Keratinocyte (primary cell): Measurements from ENCODE around the gene NT5C.

Source experiments
- EZH2 ChIP-seq: IDR thresholded peaks from one replicate; pipeline ENCODE4 v1.6.1; 2012; ENCODE audit warnings: inconsistent platforms, mild to moderate bottlenecking, low read length, moderate library complexity
- TF ChIP-seq, protein P1 (sequence below), 3 experiments: IDR thresholded peaks in 1 of 3; conservative IDR thresholded peaks in 1 of 3; optimal IDR thresholded peaks in 1 of 3; 2 replicates in 2 of 3; 3 replicates in 1 of 3; pipeline versions ENCODE3 to v1.5.1; 2011; ENCODE audit warnings: low read length in 3 of 3, mild to moderate bottlenecking in 3 of 3, moderate library complexity in 2 of 3, control low read depth in 1 of 3, inconsistent platforms in 1 of 3; ENCODE audit not compliant: insufficient read depth in 2 of 3; ENCODE audit errors: extremely low read depth in 1 of 3

DNA sequence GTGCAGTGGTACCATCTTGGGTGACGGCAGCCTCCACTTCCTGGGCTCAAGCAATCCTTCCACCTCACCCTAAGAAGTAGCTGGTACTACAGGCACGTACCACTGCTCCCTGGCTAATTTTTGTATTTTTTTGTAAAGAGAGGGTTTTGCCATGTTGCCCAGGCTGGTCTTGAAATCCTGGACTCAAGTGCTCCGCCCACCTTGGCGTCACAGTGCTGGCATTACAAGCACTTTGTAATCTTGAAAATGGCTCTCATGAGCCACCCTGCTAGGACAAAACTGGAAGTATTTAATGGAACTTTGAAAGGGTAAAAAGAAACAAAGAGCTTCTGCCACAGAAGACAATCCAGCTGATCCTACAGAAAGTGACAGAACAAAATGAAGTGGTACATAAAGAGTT lies 42.0 kb upstream of the NT5C start:
- TF ChIP-seq, protein P1, sequence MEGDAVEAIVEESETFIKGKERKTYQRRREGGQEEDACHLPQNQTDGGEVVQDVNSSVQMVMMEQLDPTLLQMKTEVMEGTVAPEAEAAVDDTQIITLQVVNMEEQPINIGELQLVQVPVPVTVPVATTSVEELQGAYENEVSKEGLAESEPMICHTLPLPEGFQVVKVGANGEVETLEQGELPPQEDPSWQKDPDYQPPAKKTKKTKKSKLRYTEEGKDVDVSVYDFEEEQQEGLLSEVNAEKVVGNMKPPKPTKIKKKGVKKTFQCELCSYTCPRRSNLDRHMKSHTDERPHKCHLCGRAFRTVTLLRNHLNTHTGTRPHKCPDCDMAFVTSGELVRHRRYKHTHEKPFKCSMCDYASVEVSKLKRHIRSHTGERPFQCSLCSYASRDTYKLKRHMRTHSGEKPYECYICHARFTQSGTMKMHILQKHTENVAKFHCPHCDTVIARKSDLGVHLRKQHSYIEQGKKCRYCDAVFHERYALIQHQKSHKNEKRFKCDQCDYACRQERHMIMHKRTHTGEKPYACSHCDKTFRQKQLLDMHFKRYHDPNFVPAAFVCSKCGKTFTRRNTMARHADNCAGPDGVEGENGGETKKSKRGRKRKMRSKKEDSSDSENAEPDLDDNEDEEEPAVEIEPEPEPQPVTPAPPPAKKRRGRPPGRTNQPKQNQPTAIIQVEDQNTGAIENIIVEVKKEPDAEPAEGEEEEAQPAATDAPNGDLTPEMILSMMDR (optimal IDR thresholded peaks at IDR 0.05 in 1 of 3, IDR thresholded peaks at IDR 0.05 in 1 of 3, conservative IDR thresholded peaks at IDR 0.05 in 1 of 3; ENCODE audit: extremely low read depth in 1 of 3, insufficient read depth in 2 of 3, low read length in 3 of 3) = no peak
- no peak for TF ChIP-seq EZH2
